Lower leg skin (tissue), 4 donors: ENCODE measurements around the gene ACTRT2. TPM values are rescaled to one million over a fixed set of nuclear protein-coding genes. Genes with fewer than 3 reads are reported as not detected.
A peak's percentile ranks its signal among the peaks of the same experiment; 100 is the strongest.

Experiments
- DNase-seq, 2 donors: peaks; one replicate each; pipeline ENCODE4 v3.0.0-alpha.2; 2019; ENCODE audit warnings: low spot score in 2 of 2
- H3K4me3 ChIP-seq: fragments of 200-600 bp; sonication (generic); 2 replicates; pipeline ENCODE4 v1.5.1; 2017; ENCODE audit warnings: mild to moderate bottlenecking, low read depth; ENCODE audit not compliant: poor library complexity, severe bottlenecking
- POLR2A ChIP-seq, 2 donors: fragments of 450-650 bp; IDR thresholded peaks; one replicate each; pipeline ENCODE4 v1.6.1; 2016 to 2017; ENCODE audit warnings: antibody characterized with exemption in 2 of 2, mild to moderate bottlenecking in 1 of 2, moderate library complexity in 1 of 2
- WGBS, 2 donors: methylation state at CpG; one replicate each; pipeline ENCODE4 v1.1.5; 2018; 5-methylcytosine and 5-hydroxymethylcytosine counted together
- intact Hi-C: fragments of 100-400 bp; cut with DNase I; formaldehyde crosslinking; loops from one replicate; pipeline ENCODE4 v1.15.0; 2023; ENCODE audit warnings: low total_unique reads
- total RNA-seq, 4 donors: library from RNA; depleted of rRNA; stranded (reverse); fragments of >200 nt; gene quantifications; one replicate each; pipeline ENCODE4 v1.1.0, GENCODE V29; 2016
- TF ChIP-seq, protein P1 (sequence below), 3 donors: fragments of 450-650 bp; IDR thresholded peaks; one replicate each; pipeline ENCODE4 v1.5.1; 2016; ENCODE audit warnings: antibody characterized with exemption in 3 of 3, mild to moderate bottlenecking in 3 of 3, moderate library complexity in 2 of 3

Gene ACTRT2
- total RNA-seq, 4 donors from 2014 or later: not detected

DNA sequence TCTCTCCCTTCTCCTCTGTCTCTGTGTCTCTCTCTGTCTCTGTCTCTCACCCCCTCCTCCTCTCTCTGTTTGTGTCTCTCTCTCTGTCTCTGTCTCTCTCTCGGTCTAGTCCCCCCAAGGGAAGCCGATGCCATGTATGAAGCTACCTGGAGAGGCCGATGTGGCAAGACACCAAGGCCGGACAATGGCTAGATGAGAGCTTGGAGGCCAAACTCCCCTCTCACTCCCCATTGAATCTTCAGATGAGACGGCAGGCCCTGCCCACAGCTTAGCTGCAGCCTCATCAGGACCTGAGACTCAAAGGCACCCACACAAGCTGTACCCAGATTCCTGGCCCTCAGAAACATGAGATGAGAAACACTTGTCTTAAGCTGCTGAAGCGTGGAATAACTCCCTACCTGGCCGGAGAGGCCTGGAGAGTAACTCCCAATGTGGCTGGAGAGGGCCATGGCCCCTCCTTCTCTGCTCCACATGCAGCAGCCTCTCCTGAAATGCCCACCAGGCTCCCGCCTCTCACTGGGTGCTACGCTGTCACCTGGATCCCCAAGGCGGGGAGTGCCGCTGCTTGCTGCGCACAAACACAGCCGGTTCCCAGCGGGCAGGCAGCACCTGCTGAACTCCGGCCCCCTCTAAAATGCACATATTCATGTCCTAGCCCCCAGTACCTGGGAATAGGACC, 7.8 kb upstream of the ACTRT2 start:
- H3K4me3 ChIP-seq: no peak overlapping the region
- no peak for TF ChIP-seq POLR2A (IDR thresholded peaks at IDR 0.05)
- TF ChIP-seq, protein P1, sequence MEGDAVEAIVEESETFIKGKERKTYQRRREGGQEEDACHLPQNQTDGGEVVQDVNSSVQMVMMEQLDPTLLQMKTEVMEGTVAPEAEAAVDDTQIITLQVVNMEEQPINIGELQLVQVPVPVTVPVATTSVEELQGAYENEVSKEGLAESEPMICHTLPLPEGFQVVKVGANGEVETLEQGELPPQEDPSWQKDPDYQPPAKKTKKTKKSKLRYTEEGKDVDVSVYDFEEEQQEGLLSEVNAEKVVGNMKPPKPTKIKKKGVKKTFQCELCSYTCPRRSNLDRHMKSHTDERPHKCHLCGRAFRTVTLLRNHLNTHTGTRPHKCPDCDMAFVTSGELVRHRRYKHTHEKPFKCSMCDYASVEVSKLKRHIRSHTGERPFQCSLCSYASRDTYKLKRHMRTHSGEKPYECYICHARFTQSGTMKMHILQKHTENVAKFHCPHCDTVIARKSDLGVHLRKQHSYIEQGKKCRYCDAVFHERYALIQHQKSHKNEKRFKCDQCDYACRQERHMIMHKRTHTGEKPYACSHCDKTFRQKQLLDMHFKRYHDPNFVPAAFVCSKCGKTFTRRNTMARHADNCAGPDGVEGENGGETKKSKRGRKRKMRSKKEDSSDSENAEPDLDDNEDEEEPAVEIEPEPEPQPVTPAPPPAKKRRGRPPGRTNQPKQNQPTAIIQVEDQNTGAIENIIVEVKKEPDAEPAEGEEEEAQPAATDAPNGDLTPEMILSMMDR (IDR thresholded peaks at IDR 0.05): no peak
- 72 to 83% methylated on average over 13 to 15 of the region's 15 CpGs for WGBS, 2 donors
- intact Hi-C loops: no loop called here
- peak in 1 of 2 donors; percentile 65 for DNase-seq

GRCh38 chr1:3014050-3014440, 7.2 kb upstream of the ACTRT2 start:
- intact Hi-C loops: no loop called here
- DNase-seq: peak in 1 of 2 donors; percentile 75
- H3K4me3 ChIP-seq: no peak overlapping the region
- WGBS, 2 donors: 66 to 67% methylated on average over 6 to 9 of the region's 10 CpGs
- TF ChIP-seq, protein P1 (IDR thresholded peaks at IDR 0.05): no peak
- TF ChIP-seq POLR2A (IDR thresholded peaks at IDR 0.05): no peak

GRCh38 chr1:3014443-3015268, 6.6 kb upstream of the ACTRT2 start:
- H3K4me3 ChIP-seq: no peak overlapping the region
- 58 to 60% methylated on average over 24 to 26 of the region's 26 CpGs for whole genome bisulfite sequencing, 2 donors
- intact Hi-C loops: no loop called here
- peak in 1 of 2 donors; percentile 58 for DNase-seq
- TF ChIP-seq, protein P1 (IDR thresholded peaks at IDR 0.05): no peak
- no peak for TF ChIP-seq POLR2A (IDR thresholded peaks at IDR 0.05)

DNA sequence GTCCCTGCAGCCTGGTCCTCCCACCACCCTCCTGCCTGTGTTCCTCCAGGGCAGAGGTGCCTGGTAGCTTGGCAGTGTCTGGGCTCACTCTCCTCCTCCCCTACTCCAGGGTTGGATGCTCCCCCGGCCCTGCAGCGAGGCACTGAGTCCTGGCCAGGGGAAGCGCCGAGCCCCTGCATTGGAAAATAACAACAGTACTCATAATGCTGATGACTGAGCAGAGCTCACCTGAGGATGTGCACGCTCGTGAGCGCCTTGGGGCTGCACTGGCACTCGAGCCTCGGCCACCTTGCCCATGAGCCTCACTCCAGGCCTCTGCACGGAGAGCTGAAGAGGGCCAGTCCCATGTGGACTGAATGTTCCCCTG, 6.0 kb upstream of the ACTRT2 start:
- DNase-seq: peak in 1 of 2 donors; percentile 82
- H3K4me3 ChIP-seq: no peak overlapping the region
- TF ChIP-seq POLR2A (IDR thresholded peaks at IDR 0.05): no peak
- TF ChIP-seq, protein P1 (IDR thresholded peaks at IDR 0.05): no peak
- intact Hi-C loops: no loop called here
- 76 to 88% methylated on average over 4 to 10 of the region's 10 CpGs for WGBS, 2 donors

DNA sequence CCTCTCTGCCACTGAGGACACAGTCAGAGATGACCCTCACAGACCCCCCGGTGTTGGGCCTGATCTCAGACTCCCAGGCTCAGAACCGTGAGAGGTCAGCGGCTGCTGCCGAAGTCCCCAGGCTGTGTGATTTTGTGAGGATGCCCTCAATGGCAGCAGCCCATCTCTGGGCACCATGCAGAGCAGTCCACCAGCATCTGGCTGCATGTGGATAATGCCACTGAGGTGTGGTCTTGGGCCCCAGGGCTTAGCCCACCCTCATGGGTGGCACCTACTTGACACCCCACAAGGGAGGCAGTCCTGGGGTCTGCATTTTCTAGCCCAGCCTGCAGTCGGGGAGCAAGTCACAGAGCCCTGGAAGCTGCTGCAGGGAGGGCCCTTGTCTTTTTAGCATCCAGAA, 5.5 kb upstream of the ACTRT2 start:
- peak in 1 of 2 donors; percentile 77 for DNase-seq
- H3K4me3 ChIP-seq: no peak overlapping the region
- 40 to 85% methylated on average over 1 to 3 of the region's 5 CpGs for WGBS, 2 donors

More for the DNA sequence above, 5.5 kb upstream of the ACTRT2 start:
- no peak for TF ChIP-seq POLR2A (IDR thresholded peaks at IDR 0.05)
- TF ChIP-seq, protein P1 (IDR thresholded peaks at IDR 0.05): no peak
- intact Hi-C loops: no loop called here
